Prostate gland (tissue), 2 donors: ENCODE results near the gene TTBK1. TPM values are rescaled to one million over a fixed set of nuclear protein-coding genes. Genes with fewer than 3 reads are reported as not detected.

Source experiments
- DNase-seq: peaks from one replicate; pipeline ENCODE4 v3.0.0-alpha.2; 2019; ENCODE audit warnings: low spot score
- H3K27ac ChIP-seq, 2 donors: fragments of 200-600 bp; sonication (generic); 2 replicates each; pipeline ENCODE4 v1.5.1; 2017 to 2019
- H3K27me3 ChIP-seq: fragments of 200-600 bp; sonication (generic); replicated peaks from 2 replicates; pipeline ENCODE4 v1.5.1; 2019; ENCODE audit not compliant: insufficient read depth
- H3K36me3 ChIP-seq, 2 donors: fragments of 200-600 bp; sonication (generic); 1 replicate in 1 of 2; 2 replicates in 1 of 2; pipeline versions ENCODE4 v1.5.1 to v1.8.1; 2017 to 2019
- H3K4me1 ChIP-seq: fragments of 200-600 bp; sonication (generic); replicated peaks from 2 replicates; pipeline ENCODE4 v1.5.1; 2019
- H3K4me3 ChIP-seq, 2 donors: fragments of 200-600 bp; sonication (generic); 2 replicates each; pipeline ENCODE4 v1.5.1; 2017 to 2019
- H3K9me3 ChIP-seq: fragments of 200-600 bp; sonication (generic); 2 replicates; pipeline ENCODE4 v1.5.1; 2017
- POLR2A ChIP-seq: fragments of 450-650 bp; IDR thresholded peaks from one replicate; pipeline ENCODE4 v1.6.1; 2016; ENCODE audit warnings: antibody characterized with exemption, mild to moderate bottlenecking
- POLR2AphosphoS5 ChIP-seq: sonication (generic); formaldehyde crosslinking; IDR thresholded peaks from one replicate; pipeline ENCODE4 v1.6.1; 2017; ENCODE audit warnings: antibody characterized with exemption
- WGBS: methylation state at CpG from one replicate; pipeline ENCODE4 v1.1.5; 2018; 5-methylcytosine and 5-hydroxymethylcytosine counted together
- intact Hi-C: fragments of 100-400 bp; cut with DNase I; formaldehyde crosslinking; loops from one replicate; pipeline ENCODE4 v1.14.2; 2022
- total RNA-seq, 2 donors: library from RNA; depleted of rRNA; stranded (reverse); fragments of >200 nt; gene quantifications; one replicate each; pipeline ENCODE4 v1.1.0, GENCODE V29; 2016
- TF ChIP-seq, protein P1 (sequence below), 4 experiments: fragments of 200-600 bp in 2 of 4; fragments of 450-650 bp in 2 of 4; sonication (generic) in 2 of 4; IDR thresholded peaks; 1 replicate in 3 of 4; 2 replicates in 1 of 4; pipeline ENCODE4 v1.5.1; 2016 to 2019; ENCODE audit warnings: antibody characterized with exemption in 4 of 4, mild to moderate bottlenecking in 2 of 4, moderate library complexity in 2 of 4

Gene TTBK1
- total RNA-seq, 2 donors from 2014 or later: 0.18 to 0.62 TPM

DNA sequence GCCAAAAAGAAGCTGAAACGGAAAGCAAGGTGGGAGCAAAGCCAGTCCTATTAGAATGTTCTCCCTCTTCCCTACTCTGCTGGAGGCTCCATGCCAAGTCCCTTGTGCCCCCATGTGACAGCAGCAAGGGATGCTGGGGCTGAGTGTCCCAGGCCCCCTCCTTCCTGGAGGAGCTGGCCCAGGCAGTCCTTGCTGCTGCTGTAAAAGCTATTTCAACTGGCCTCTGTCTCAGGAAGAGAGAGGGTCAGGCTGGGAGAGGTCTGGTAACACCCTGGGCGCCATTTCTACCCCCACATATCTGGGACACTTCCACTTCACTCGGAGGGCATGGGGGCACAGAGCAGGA is 25.0 kb downstream of the TTBK1 start:
- TF ChIP-seq POLR2A: no peak
- TF ChIP-seq, protein P1, sequence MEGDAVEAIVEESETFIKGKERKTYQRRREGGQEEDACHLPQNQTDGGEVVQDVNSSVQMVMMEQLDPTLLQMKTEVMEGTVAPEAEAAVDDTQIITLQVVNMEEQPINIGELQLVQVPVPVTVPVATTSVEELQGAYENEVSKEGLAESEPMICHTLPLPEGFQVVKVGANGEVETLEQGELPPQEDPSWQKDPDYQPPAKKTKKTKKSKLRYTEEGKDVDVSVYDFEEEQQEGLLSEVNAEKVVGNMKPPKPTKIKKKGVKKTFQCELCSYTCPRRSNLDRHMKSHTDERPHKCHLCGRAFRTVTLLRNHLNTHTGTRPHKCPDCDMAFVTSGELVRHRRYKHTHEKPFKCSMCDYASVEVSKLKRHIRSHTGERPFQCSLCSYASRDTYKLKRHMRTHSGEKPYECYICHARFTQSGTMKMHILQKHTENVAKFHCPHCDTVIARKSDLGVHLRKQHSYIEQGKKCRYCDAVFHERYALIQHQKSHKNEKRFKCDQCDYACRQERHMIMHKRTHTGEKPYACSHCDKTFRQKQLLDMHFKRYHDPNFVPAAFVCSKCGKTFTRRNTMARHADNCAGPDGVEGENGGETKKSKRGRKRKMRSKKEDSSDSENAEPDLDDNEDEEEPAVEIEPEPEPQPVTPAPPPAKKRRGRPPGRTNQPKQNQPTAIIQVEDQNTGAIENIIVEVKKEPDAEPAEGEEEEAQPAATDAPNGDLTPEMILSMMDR (IDR thresholded peaks at IDR 0.05): no peak
- TF ChIP-seq POLR2AphosphoS5: no peak
- Histone ChIP-seq H3K9me3 (no peaks in the 10 kb centered on the region), H3K4me3 (no peak overlapping the region), H3K36me3 (no peaks in the 10 kb centered on the region), H3K27ac (peak overlapping the region; percentile 46 to 64), H3K4me1 (peaks cover 5% of the 10 kb centered on the region), H3K27me3 (no peaks in the 10 kb centered on the region)
- intact Hi-C loops: loop anchor here (10.0 kb wide), 1 partner anchor 226 kb away; no protein-coding TSS in a partner anchor
- DNase-seq: no peak
- 38% methylated on average over 3 of the region's 3 CpGs for WGBS

DNA sequence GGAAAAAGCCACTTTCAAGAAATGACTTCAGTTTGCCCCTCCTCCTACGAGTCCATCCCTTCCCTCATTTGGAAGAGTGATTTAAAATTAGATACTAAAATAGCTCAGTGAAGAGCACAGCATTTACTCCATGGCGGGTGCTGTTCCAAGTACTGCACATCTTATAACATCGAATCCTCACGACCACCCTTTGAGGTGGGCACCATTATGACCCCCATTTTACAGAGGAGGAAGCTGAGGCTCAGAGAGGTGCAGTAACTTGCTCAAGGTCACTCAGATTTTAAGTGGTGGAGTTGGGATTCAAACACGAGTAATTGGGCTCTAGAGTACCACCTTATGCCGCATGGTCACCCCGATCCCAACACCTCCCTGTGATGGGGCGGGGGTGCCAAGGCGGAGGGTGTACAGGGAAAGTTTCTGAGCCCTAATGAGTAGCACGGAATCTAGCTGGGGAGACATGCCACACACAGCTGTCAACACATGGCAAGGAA is 25.5 kb downstream of the TTBK1 start:
- H3K27me3 ChIP-seq: no peaks in the 10 kb centered on the region
- H3K9me3 ChIP-seq: no peaks in the 10 kb centered on the region
- no peak overlapping the region for H3K4me3 ChIP-seq
- H3K27ac ChIP-seq: peak overlapping the region; percentile 13 to 64
- TF ChIP-seq, protein P1 (IDR thresholded peaks at IDR 0.05): no peak
- TF ChIP-seq POLR2AphosphoS5 (no peak), POLR2A (no peak)
- 73% methylated on average over 10 of the region's 10 CpGs for WGBS
- H3K4me1 ChIP-seq: peaks cover 5% of the 10 kb centered on the region
- DNase-seq: no peak
- H3K36me3 ChIP-seq: no peaks in the 10 kb centered on the region
- intact Hi-C loops: loop anchor here (10.0 kb wide), 1 partner anchor 226 kb away; no protein-coding TSS in a partner anchor

DNA sequence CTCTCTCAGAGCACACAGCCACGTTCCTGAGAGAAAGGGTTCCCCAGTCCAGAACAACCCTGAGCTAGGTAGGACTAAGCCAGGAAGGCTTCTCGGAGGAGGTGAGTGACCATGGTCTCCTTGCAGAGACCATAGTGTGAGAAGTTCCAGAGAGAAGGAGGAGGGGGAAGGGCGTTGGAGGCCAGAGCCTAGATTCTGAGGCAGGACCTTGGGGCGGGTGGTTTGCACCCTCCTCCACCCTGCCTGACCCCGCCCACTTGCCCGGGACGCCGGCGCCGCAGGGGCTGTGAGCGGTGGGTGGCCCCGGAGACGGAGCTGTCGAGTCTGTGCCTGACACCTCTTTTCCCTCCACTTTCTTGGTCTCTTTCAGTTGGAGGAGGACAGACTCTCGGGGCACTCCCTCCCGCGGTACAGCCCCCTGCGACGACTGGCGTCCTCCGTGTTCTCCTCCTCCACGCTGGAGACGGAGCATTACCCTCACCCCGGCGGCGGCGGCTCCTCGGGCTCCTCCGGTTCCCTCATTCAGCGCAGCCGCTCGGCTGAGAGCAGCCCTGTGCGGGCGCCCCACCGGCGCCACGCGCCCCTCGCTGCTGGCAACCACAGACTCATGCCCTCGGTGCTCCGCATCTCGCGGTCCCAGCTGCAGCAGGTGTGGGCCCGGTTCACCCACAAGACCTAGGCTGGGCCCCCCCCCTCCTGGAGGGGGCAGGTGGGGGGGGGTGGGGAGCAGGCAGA is 26.2 kb downstream of the TTBK1 start:
- H3K4me3 ChIP-seq: peak overlapping the region; percentile 5 to 21
- peak overlapping the region; percentile 13 to 64 for H3K27ac ChIP-seq
- H3K4me1 ChIP-seq: peaks cover 5% of the 10 kb centered on the region
- intact Hi-C loops: loop anchor here (10.0 kb wide), 1 partner anchor 225 kb away; no protein-coding TSS in a partner anchor
- no peak for TF ChIP-seq POLR2AphosphoS5
- no peak for TF ChIP-seq POLR2A
- TF ChIP-seq, protein P1 (IDR thresholded peaks at IDR 0.05): no peak
- no peaks in the 10 kb centered on the region for H3K36me3 ChIP-seq
- 4% methylated on average over 38 of the region's 44 CpGs for WGBS
- DNase-seq: no peak
- no peaks in the 10 kb centered on the region for H3K27me3 ChIP-seq
- H3K9me3 ChIP-seq: no peaks in the 10 kb centered on the region

DNA sequence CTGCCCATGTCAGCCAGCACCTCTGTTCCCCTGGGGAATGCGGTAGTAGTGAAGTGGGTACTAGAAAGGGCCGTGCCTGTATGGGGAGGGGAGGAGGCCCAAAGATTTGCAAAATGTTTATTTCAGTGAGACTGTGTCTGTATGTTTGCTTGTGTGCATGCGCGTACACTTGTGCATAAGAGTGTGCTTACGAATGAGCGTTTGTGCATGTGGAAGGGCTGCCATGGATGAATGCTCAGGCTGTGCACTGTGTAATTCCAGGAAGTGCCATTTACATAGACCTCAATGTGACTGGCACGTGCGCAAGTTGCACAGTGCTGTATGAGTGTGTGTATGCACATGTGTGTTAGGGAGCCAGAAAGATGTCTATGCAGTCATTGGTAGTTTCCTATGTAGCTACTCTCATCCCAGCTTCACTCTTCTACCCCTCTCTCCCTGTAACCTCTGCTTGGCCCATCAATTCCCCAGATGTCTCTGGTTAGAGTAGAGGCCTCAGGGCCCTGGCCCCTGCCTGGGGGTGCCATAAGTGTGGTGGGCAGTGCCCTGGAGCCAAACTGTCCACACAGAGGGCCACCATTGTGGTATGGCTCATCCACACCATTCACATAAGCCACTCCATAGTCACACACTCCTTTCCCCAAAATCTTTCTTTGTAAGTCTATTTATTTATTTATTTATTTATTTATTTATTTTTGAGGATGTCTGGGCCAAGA is 28.0 kb downstream of the TTBK1 start:
- WGBS: 82% methylated on average over 8 of the region's 8 CpGs
- no peak for DNase-seq
- Histone ChIP-seq H3K9me3 (no peaks in the 10 kb centered on the region), H3K27me3 (peaks cover 4% of the 10 kb centered on the region), H3K4me3 (no peak overlapping the region), H3K27ac (no peak overlapping the region), H3K36me3 (no peaks in the 10 kb centered on the region), H3K4me1 (peaks cover 5% of the 10 kb centered on the region)
- intact Hi-C loops: no loop called here
- TF ChIP-seq POLR2AphosphoS5: no peak
- TF ChIP-seq, protein P1 (IDR thresholded peaks at IDR 0.05): no peak
- TF ChIP-seq POLR2A: no peak
